Measurements from ENCODE around the gene C5orf34. TPM values are rescaled to one million over a fixed set of nuclear protein-coding genes. Genes with fewer than 3 reads are reported as not detected.

Gene C5orf34
- total and polyA plus RNA-seq, 2 of the 4 experiments (the other 2 are of a cell fraction): 3.3 to 6.1 TPM

DNA sequence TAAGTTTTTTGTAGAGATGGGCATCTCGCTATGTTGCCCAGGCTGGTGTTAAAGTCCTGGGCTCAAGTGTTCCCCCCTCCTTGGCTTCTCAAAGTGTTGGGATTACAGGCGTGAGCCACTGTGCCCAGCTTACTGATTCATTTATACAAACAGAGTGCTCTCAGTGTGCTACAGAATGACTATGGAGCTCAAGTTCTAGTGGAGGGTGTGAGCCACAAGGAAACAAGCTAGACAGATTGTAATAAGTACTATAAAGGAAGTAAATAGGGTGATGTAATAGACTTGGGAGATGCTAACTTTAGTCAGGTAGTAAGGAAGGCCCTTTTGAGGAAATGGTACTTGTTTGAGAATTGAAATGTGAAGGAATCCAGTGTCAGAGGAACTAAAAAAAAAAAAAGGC lies 29.5 kb downstream of the C5orf34 start:
- H3K9ac ChIP-seq (ENCODE audit: low read depth, low read length): no peak overlapping the region
- ChIA-PET CTCF (interaction anchor here (1.0 to 1.8 kb wide), 3 partner anchors 13 to 85 kb away, joined by 3 to 9 read pairs (median 7); partner anchors contain the start of gene CCL28), POLR2A (ENCODE audit: unreplicated experiment) (no interaction called here)
- H2BK20ac ChIP-seq (ENCODE audit: low read depth, low read length): no peak overlapping the region
- in situ Hi-C loops (cut with MboI; ENCODE audit: low sequenced_read_pairs) (loop anchor here (25.0 kb wide), 1 partner anchor 573 kb away; no protein-coding TSS in a partner anchor), intact Hi-C loops (cut with micrococcal nuclease) (loop anchor here (2.0 to 10.0 kb wide), 2 partner anchors 29 to 471 kb away; partner anchors contain the start of gene C5orf34), dilution Hi-C loops (cut with HindIII; ENCODE audit: low sequenced_read_pairs, unreplicated experiment) (no loop called here)
- H3K36me3 ChIP-seq (ENCODE audit: control insufficient read depth, insufficient read depth, low read length): no peaks in the 10 kb centered on the region
- H2AFZ ChIP-seq (replicated peaks; ENCODE audit: low read length, poor library complexity): no peak overlapping the region
- H4K5ac ChIP-seq (ENCODE audit: low read depth, low read length): 0 out of 2 replicates have a peak overlapping the region, but pooled peaks have one; percentile 30
- no peak overlapping the region for H4K91ac ChIP-seq (ENCODE audit: insufficient read depth, low read depth, low read length)
- H2BK15ac ChIP-seq (ENCODE audit: low read depth, low read length): no peak overlapping the region
- H2BK5ac ChIP-seq (ENCODE audit: low read depth, low read length, poor library complexity, severe bottlenecking): no peak overlapping the region
- no peak overlapping the region for H3K4ac ChIP-seq (ENCODE audit: low read depth, low read length)
- no peak overlapping the region for H2AK9ac ChIP-seq (replicated peaks; ENCODE audit: low read depth, low read length, poor library complexity)
- no CpG with 5 or more reads among the region's 2 CpGs for WGBS, 2 experiments (ENCODE audit: extremely low coverage in 2 of 2, insufficient read length in 1 of 2)
- H3K14ac ChIP-seq (replicated peaks; ENCODE audit: low read depth, low read length): no peak overlapping the region
- no peak overlapping the region for H3K4me2 ChIP-seq (ENCODE audit: low read depth, low read length)
- no TSS peak for BruUV-seq (replicated peaks)
- no peaks in the 10 kb centered on the region for H3K9me1 ChIP-seq (ENCODE audit: insufficient read depth, low read length)
- ATAC-seq (ENCODE audit: low read depth) (no peak), DNase-seq (peak; percentile 1)
- H3K23ac ChIP-seq (ENCODE audit: low read depth, low read length): no peak overlapping the region
- TF ChIP-seq, protein P1, sequence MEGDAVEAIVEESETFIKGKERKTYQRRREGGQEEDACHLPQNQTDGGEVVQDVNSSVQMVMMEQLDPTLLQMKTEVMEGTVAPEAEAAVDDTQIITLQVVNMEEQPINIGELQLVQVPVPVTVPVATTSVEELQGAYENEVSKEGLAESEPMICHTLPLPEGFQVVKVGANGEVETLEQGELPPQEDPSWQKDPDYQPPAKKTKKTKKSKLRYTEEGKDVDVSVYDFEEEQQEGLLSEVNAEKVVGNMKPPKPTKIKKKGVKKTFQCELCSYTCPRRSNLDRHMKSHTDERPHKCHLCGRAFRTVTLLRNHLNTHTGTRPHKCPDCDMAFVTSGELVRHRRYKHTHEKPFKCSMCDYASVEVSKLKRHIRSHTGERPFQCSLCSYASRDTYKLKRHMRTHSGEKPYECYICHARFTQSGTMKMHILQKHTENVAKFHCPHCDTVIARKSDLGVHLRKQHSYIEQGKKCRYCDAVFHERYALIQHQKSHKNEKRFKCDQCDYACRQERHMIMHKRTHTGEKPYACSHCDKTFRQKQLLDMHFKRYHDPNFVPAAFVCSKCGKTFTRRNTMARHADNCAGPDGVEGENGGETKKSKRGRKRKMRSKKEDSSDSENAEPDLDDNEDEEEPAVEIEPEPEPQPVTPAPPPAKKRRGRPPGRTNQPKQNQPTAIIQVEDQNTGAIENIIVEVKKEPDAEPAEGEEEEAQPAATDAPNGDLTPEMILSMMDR (conservative IDR thresholded peaks at IDR 0.05; ENCODE audit: low read depth, low read length): no peak
- TF ChIP-seq CEBPB (IDR thresholded peaks at IDR 0.05; ENCODE audit: low read depth, low read length): no peak
- TF ChIP-seq CHD1 (IDR thresholded peaks at IDR 0.05; ENCODE audit: low read depth, low read length): no peak
- no peak for TF ChIP-seq MAZ (IDR thresholded peaks at IDR 0.05; ENCODE audit: borderline replicate concordance, low read depth, low read length)
- no peak for TF ChIP-seq SMC3 (IDR thresholded peaks at IDR 0.05; ENCODE audit: low read depth, low read length)
- no peak for TF ChIP-seq RAD21 (IDR thresholded peaks at IDR 0.05; ENCODE audit: low read length)
- no peak for TF ChIP-seq NFE2L2 (IDR thresholded peaks at IDR 0.05; ENCODE audit: low read depth, low read length)
- no peak for TF ChIP-seq MXI1 (IDR thresholded peaks at IDR 0.05; ENCODE audit: borderline replicate concordance, low read depth, low read length)
- TF ChIP-seq BHLHE40 (IDR thresholded peaks at IDR 0.05; ENCODE audit: low read depth, low read length): no peak
- TF ChIP-seq, protein P2, sequence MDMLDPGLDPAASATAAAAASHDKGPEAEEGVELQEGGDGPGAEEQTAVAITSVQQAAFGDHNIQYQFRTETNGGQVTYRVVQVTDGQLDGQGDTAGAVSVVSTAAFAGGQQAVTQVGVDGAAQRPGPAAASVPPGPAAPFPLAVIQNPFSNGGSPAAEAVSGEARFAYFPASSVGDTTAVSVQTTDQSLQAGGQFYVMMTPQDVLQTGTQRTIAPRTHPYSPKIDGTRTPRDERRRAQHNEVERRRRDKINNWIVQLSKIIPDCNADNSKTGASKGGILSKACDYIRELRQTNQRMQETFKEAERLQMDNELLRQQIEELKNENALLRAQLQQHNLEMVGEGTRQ (IDR thresholded peaks at IDR 0.05; ENCODE audit: low read depth, low read length): no peak
- no peak overlapping the region for H2BK120ac ChIP-seq (ENCODE audit: low read depth, low read length)
- peaks cover 2% of the 10 kb centered on the region; the same call in 1 of the 2 replicates for H3K4me1 ChIP-seq (ENCODE audit: control insufficient read depth, insufficient read depth, low read length)
- no peak overlapping the region for H3K56ac ChIP-seq (ENCODE audit: extremely low read depth, insufficient read depth, low read length)
- no peak overlapping the region for H3K4me3 ChIP-seq (ENCODE audit: insufficient read depth, low read depth, low read length)
- H3K27ac ChIP-seq (ENCODE audit: insufficient read depth, low read length): no peak overlapping the region
- H2AK5ac ChIP-seq (ENCODE audit: low read depth, low read length): no peak overlapping the region
- peak overlapping the region in 1 of 2 experiments; percentile 47; a peak in 2 of 4 replicates for H4K8ac ChIP-seq (ENCODE audit: low read depth in 2 of 2, low read length in 2 of 2)
- H3K9me3 ChIP-seq (ENCODE audit: control insufficient read depth, insufficient read depth, low read length): no peaks in the 10 kb centered on the region
- H4K20me1 ChIP-seq (ENCODE audit: insufficient read depth, low read length): no peaks in the 10 kb centered on the region
- H3K27me3 ChIP-seq (ENCODE audit: control insufficient read depth, insufficient read depth, low read length): no peaks in the 10 kb centered on the region
- H3K18ac ChIP-seq (ENCODE audit: low read depth, low read length): no peak overlapping the region
- H3K79me1 ChIP-seq (ENCODE audit: low read depth in 1 of 2, low read length in 2 of 2): peaks cover 3 to 11% of the 10 kb centered on the region in 2 experiments

All from IMR-90 (cell line).